Tibial artery (tissue), 4 donors: ENCODE data around the gene PNPLA7.
A peak's percentile ranks its signal among the peaks of the same experiment; 100 is the strongest.
"Not testable (repeated sequence)": the region's sequence is repeated elsewhere in the genome, so short reads cannot be mapped to it uniquely, and the experiment has no call there.

Source experiments
- DNase-seq, 2 donors: peaks; one replicate each; pipeline ENCODE4 v3.0.0-alpha.2; 2019
- H3K27ac ChIP-seq, 2 donors: fragments of 200-600 bp; sonication (generic) in 1 of 2; 1 replicate in 1 of 2; 2 replicates in 1 of 2; pipeline ENCODE4 v1.5.1; 2018 to 2019; ENCODE audit warnings: mild to moderate bottlenecking in 1 of 2
- H3K27me3 ChIP-seq, 2 donors: fragments of 200-600 bp; sonication (generic) in 1 of 2; one replicate each; pipeline versions ENCODE4 v1.5.1 to v1.6.0; 2016 to 2019
- H3K36me3 ChIP-seq, 3 donors: fragments of 200-600 bp; sonication (generic) in 2 of 3; one replicate each; pipeline ENCODE4 v1.5.1; 2016 to 2019; ENCODE audit warnings: mild to moderate bottlenecking in 2 of 3
- H3K4me1 ChIP-seq, 4 donors: fragments of 200-600 bp; sonication (generic) in 2 of 4; 1 replicate in 3 of 4; 2 replicates in 1 of 4; pipeline ENCODE4 v1.5.1; 2016 to 2019
- H3K4me3 ChIP-seq, 2 donors: fragments of 200-600 bp; sonication (generic) in 1 of 2; 1 replicate in 1 of 2; 2 replicates in 1 of 2; pipeline ENCODE4 v1.5.1; 2018 to 2019; ENCODE audit warnings: mild to moderate bottlenecking in 2 of 2
- H3K9me3 ChIP-seq, 3 donors: fragments of 200-600 bp; sonication (generic) in 1 of 3; one replicate each; pipeline ENCODE4 v1.5.1; 2016 to 2019
- CTCF ChIP-seq, 2 experiments: fragments of 200-600 bp in 1 of 2; fragments of 450-650 bp in 1 of 2; IDR thresholded peaks; one replicate each; pipeline ENCODE4 v1.5.1; 2017 to 2019; ENCODE audit warnings: antibody characterized with exemption in 2 of 2, mild to moderate bottlenecking in 1 of 2, moderate library complexity in 1 of 2
- intact Hi-C: fragments of 100-400 bp; cut with DNase I; formaldehyde crosslinking; loops from one replicate; pipeline ENCODE4 v1.15.0; 2023; ENCODE audit warnings: low total_unique reads

Gene PNPLA7

GRCh38 chr9:137474271-137474670 lies 75.9 kb downstream of the PNPLA7 start:
- peaks cover 11 to 43% (median 17%) of the 10 kb centered on the region in 3 donors for H3K36me3 ChIP-seq
- H3K9me3 ChIP-seq = peaks cover 0 to 12% (median 7%) of the 10 kb centered on the region in 3 donors
- H3K27ac ChIP-seq = no peak overlapping the region
- no peak for TF ChIP-seq CTCF (IDR thresholded peaks at IDR 0.05)
- no peak for DNase-seq
- H3K4me1 ChIP-seq = no peaks in the 10 kb centered on the region
- no peak overlapping the region for H3K4me3 ChIP-seq
- intact Hi-C loops = no loop called here
- H3K27me3 ChIP-seq = no peaks in the 10 kb centered on the region

GRCh38 chr9:137470785-137471184 lies 79.4 kb downstream of the PNPLA7 start:
- H3K4me3 ChIP-seq = no peak overlapping the region
- peak in 1 of 2 donors; percentile 39 for DNase-seq
- no peaks in the 10 kb centered on the region for H3K4me1 ChIP-seq
- H3K36me3 ChIP-seq = peaks cover 8 to 21% (median 8%) of the 10 kb centered on the region in 3 donors
- intact Hi-C loops = no loop called here
- no peaks in the 10 kb centered on the region for H3K27me3 ChIP-seq
- peaks cover 0 to 8% (median 7%) of the 10 kb centered on the region in 3 donors for H3K9me3 ChIP-seq
- no peak for TF ChIP-seq CTCF (IDR thresholded peaks at IDR 0.05)
- H3K27ac ChIP-seq = no peak overlapping the region

- peaks cover 0 to 25% (median 0%) of the 10 kb centered on the region in 3 donors for H3K36me3 ChIP-seq
- DNase-seq = peak in 1 of 2 donors; percentile 56
- H3K9me3 ChIP-seq = no peaks in the 10 kb centered on the region
- intact Hi-C loops = loop anchor here (10.0 kb wide), 1 partner anchor 67 kb away; no protein-coding TSS in a partner anchor
- no peak for TF ChIP-seq CTCF (IDR thresholded peaks at IDR 0.05)
- H3K4me3 ChIP-seq = no peak overlapping the region
- H3K4me1 ChIP-seq = no peaks in the 10 kb centered on the region
- H3K27me3 ChIP-seq = no peaks in the 10 kb centered on the region
- no peak overlapping the region for H3K27ac ChIP-seq
Observed at GRCh38 chr9:137467896-137468295, 82.3 kb downstream of the PNPLA7 start.

- DNase-seq = peak in 1 of 2 donors; percentile 54
- Histone ChIP-seq H3K4me3 (no peak overlapping the region), H3K27ac (no peak overlapping the region), H3K27me3 (no peaks in the 10 kb centered on the region), H3K4me1 (no peaks in the 10 kb centered on the region), H3K36me3 (peaks cover 0 to 27% (median 0%) of the 10 kb centered on the region in 3 donors), H3K9me3 (no peaks in the 10 kb centered on the region)
- TF ChIP-seq CTCF (IDR thresholded peaks at IDR 0.05) = no peak
- intact Hi-C loops = loop anchor here (10.0 kb wide), 1 partner anchor 68 kb away; no protein-coding TSS in a partner anchor
Observed at GRCh38 chr9:137467161-137467581, 83.0 kb downstream of the PNPLA7 start.

GRCh38 chr9:137466389-137467085 lies 83.7 kb downstream of the PNPLA7 start:
- not testable (repeated sequence) for H3K9me3 ChIP-seq, H3K27me3 ChIP-seq, H3K4me1 ChIP-seq, H3K27ac ChIP-seq, H3K4me3 ChIP-seq
- peak in 1 of 2 donors; percentile 53 for DNase-seq
- peaks cover 0 to 34% (median 0%) of the 10 kb centered on the region in 3 donors for H3K36me3 ChIP-seq
- intact Hi-C loops = loop anchor here (10.0 kb wide), 1 partner anchor 68 kb away; no protein-coding TSS in a partner anchor

GRCh38 chr9:137465720-137466388 lies 84.3 kb downstream of the PNPLA7 start:
- intact Hi-C loops = loop anchor here (10.0 kb wide), 1 partner anchor 69 kb away; no protein-coding TSS in a partner anchor
- TF ChIP-seq CTCF (IDR thresholded peaks at IDR 0.05) = no peak
- peak in 1 of 2 donors; percentile 48 for DNase-seq
- Histone ChIP-seq H3K4me1 (no peaks in the 10 kb centered on the region), H3K36me3 (peaks cover 0 to 41% (median 0%) of the 10 kb centered on the region in 3 donors), H3K27ac (no peak overlapping the region), H3K27me3 (no peaks in the 10 kb centered on the region), H3K4me3 (no peak overlapping the region), H3K9me3 (no peaks in the 10 kb centered on the region)
